HEK293 (cell line): ENCODE results near the gene ZNF618.
"Not testable (repeated sequence)": the region's sequence is repeated elsewhere in the genome, so short reads cannot be mapped to it uniquely, and the experiment has no call there.

ENCODE experiments used
- YY1 ChIP-seq: fragments of 450-650 bp; formaldehyde crosslinking; IDR thresholded peaks from 2 replicates; pipeline ENCODE4 v1.5.1; 2018; ENCODE audit warnings: missing biosample characterization, missing genetic modification characterization
- ZNF132 ChIP-seq: fragments of 450-650 bp; formaldehyde crosslinking; IDR thresholded peaks from 2 replicates; pipeline ENCODE4 v1.5.1; 2017; ENCODE audit warnings: missing biosample characterization, missing genetic modification characterization, borderline replicate concordance
- ZNF311 ChIP-seq: fragments of 450-650 bp; formaldehyde crosslinking; IDR thresholded peaks from 2 replicates; pipeline ENCODE4 v1.5.1; 2017; ENCODE audit warnings: missing biosample characterization, missing genetic modification characterization, borderline replicate concordance
- TF ChIP-seq, protein P1 (sequence below): fragments of 450-650 bp; formaldehyde crosslinking; IDR thresholded peaks from 2 replicates; pipeline ENCODE4 v1.5.1; 2016; ENCODE audit warnings: missing biosample characterization, missing genetic modification characterization

GRCh38 chr9:114082763-114083412, 206.8 kb downstream of the ZNF618 start:
- TF ChIP-seq, protein P1, sequence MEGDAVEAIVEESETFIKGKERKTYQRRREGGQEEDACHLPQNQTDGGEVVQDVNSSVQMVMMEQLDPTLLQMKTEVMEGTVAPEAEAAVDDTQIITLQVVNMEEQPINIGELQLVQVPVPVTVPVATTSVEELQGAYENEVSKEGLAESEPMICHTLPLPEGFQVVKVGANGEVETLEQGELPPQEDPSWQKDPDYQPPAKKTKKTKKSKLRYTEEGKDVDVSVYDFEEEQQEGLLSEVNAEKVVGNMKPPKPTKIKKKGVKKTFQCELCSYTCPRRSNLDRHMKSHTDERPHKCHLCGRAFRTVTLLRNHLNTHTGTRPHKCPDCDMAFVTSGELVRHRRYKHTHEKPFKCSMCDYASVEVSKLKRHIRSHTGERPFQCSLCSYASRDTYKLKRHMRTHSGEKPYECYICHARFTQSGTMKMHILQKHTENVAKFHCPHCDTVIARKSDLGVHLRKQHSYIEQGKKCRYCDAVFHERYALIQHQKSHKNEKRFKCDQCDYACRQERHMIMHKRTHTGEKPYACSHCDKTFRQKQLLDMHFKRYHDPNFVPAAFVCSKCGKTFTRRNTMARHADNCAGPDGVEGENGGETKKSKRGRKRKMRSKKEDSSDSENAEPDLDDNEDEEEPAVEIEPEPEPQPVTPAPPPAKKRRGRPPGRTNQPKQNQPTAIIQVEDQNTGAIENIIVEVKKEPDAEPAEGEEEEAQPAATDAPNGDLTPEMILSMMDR, result not testable (repeated sequence)
- TF ChIP-seq ZNF132, ZNF311, YY1 (tag by site-specific recombination): not testable (repeated sequence)
